Hindlimb muscle (tissue), 1 donor: Measurements from ENCODE around the gene WAPL. TPM values are rescaled to one million over a fixed set of nuclear protein-coding genes. Genes with fewer than 3 reads are reported as not detected.
"Not testable (repeated sequence)": the region's sequence is repeated elsewhere in the genome, so short reads cannot be mapped to it uniquely, and the experiment has no call there.

ENCODE experiments used
- DNase-seq: peaks from one replicate; pipeline ENCODE4 v3.0.0-alpha.2; 2013
- polyA plus RNA-seq: library from polyadenylated mRNA; unstranded; fragments of 120-200 nt; gene quantifications from one replicate; pipeline ENCODE4 v1.2.1, GENCODE V29; 2013; ENCODE audit not compliant: insufficient read length

Gene WAPL
- 28.9 TPM for polyA plus RNA-seq

DNA sequence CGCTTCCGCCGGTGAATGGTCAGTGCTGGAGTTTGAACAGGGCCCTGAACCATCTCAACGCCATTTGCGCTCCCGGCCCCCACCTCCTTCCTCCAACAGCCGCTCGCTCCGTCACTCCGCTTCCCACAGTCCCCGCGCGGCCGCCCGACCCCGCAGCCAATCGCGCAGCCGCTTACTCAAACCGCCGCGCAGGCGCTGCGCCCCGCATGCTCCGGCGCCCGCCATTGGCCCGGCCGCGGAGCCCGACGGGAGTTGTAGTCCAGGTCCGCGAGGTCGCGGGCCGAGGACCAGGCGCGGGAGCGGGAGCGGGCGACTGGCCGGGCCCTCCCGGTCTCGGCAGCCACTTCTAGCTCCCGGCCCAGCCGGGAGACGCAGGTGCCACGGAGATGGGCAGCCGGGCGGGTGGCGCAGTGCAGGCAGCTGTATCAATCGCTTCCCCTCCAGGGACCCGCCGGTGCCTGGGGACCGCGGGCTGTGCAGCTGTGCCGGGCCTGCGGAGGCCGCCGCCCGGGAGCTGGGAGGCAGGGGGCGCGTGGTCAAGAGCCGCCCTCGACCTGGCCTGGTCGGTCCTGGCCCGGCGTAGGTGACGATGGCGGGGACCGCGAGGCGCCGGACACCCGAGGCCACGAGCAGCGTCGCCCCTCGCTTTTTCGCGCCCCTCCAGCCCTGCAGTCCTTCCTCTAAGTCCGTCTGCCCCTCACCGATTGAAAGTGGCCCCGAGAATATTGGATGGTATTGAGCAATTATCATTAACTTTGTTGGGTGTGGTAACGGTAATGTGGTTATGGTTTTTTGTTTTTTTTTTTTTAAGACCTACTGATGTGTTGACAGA, at the start of gene WAPL:
TSS of gene WAPL (minus strand) at position 115 of the 832 bp plus-strand sequence. CDS start 3,723 bp downstream, outside the sequence.
- DNase-seq = peak; percentile 98

- no peak for DNase-seq
Measured at GRCh38 chr10:86569335-86569734, 47.7 kb upstream of the WAPL start.

DNA sequence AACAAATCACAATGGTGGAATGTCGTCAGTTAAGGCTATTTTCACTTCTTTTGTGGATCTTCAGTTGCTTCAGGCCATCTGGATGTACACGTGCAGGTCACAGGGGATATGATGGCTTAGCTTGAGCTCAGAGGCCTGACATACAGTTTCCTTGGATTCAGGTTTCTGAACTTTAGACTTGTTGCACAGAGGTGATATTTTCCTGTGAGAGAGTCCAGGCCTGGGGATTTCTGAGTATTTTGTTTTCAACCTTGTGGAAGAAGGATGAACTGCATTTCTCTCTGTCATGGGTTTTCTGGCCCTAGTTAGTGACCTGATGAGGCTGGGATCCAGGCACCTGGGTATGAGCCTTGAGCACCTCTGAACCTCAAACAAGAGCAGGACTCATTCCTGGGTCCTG, 44.9 kb upstream of the WAPL start:
- not testable (repeated sequence) for DNase-seq

- not testable (repeated sequence) for DNase-seq
Measured at GRCh38 chr10:86563338-86563737, 41.7 kb upstream of the WAPL start.

- DNase-seq = not testable (repeated sequence)
Measured at GRCh38 chr10:86558695-86559094, 37.1 kb upstream of the WAPL start.

- no peak for DNase-seq
Measured at GRCh38 chr10:86556933-86557649, 35.5 kb upstream of the WAPL start.

DNA sequence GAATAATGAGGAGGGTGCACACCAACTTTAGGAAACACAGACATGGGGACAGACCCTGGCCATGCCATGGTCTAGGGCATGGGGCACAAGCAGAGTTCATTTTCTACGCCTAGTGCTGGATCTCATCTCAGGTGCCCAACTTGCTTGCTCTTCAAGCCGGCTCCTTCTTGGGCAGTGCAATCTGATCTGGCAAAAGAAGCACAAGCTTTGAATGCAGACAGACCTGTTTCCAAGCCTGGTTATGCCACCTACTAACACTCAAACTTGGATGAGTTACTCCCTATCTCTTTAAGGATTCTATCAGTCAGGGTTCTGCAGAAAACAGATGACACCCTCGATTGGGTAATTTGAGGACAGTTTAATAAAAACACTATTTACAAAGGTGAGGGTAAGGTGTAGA, 34.9 kb upstream of the WAPL start:
- no peak for DNase-seq

- no peak for DNase-seq
Measured at GRCh38 chr10:86553639-86554038, 32.0 kb upstream of the WAPL start.

GRCh38 chr10:86553213-86553612, 31.6 kb upstream of the WAPL start:
- DNase-seq = no peak

DNA sequence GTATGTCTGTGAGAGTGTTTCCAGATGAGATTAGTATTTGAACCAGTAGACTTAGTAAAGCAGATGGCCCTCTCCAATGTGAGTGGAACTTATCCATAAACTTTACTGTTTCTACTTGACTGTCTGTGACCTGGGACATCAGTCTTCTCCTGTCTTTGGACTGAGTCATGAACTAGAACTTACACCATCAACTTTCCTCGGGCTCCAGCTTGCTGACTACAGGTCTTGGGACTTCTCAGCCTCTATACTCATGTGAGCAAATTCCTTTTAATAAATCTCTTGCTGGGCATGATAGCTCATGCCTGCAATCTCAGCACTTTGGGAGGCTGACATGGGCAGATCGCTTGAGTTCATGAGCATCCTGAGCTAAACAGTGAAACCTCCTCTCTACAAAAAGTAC, 25.7 kb upstream of the WAPL start:
- no peak for DNase-seq

DNA sequence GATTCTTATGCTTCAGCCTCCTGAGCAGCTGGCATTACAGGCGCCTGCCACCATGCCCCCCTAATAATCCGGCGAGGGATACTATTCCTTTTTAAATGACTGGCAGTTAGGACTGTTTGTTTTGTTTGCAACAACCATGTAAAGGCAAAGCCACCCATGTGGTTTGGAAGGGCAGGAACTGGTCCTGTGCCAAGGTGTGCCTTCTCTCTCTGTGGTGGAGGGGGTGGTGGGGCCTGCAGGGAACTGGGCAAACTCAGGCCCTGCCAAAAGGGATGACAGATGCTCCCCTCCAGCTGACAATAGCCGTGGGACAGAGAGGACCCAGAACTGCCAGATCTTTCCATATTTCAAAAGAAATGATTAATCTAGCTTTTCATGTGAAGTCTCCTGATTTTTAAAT, 23.5 kb upstream of the WAPL start:
- DNase-seq = no peak

DNA sequence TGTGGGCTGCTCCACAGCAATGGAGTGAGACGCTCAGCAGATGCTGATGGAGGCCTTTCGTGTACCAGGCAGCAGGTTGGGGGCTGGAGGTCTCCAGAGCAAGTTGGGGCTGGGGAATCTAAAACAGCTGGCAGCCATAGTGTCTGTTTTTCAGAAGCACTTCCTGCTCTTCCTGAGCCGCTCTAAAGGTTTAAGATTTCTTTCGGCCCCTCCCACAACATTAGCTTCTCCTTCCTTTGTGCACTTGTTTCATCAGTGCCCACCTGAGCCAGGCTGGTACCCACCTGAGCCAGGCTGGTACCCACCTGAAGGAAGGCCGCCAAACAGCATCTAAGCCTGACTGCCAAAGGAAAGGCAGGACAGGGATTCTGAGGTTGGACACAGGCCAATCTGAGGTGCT, 18.4 kb upstream of the WAPL start:
- no peak for DNase-seq

DNA sequence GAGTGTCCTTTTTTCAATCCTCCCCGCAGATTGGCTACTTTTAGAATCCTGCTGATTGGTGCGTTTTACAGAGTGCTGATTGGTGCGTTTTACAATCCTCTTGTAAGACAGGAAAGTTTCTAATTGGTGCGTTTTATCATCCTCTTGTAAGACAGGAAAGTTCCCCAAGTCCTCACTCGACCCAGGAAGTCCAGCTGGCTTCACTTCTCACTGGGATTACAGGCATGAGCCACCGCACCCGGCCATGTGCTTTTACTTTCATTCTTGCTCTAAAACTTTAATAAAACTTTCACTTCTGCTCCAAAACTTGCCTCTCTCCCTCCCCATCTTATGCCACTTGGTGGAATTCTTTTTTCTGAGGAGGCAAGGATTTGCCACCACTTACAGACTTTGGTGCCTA, 17.0 kb upstream of the WAPL start:
- no peak for DNase-seq

DNA sequence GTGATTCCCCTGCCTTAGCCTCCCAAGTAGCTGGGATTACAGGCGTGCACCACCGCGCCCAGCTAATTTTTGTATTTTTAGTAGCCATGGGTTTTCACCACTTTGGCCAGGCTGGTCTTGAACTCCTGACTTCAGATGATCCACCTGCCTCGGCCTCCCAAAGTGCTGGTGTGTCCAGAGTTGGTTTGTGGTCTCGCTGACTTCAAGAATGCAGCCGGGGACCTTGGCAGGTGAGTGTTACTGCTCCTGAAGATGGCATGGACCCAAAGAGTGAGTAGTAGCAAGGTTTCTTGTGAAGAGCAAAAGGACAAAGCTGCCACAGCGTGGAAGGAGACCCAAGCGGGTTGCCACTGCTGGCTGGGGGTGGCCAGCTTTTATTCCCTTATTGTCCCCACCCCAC, 16.4 kb upstream of the WAPL start:
- not testable (repeated sequence) for DNase-seq

DNA sequence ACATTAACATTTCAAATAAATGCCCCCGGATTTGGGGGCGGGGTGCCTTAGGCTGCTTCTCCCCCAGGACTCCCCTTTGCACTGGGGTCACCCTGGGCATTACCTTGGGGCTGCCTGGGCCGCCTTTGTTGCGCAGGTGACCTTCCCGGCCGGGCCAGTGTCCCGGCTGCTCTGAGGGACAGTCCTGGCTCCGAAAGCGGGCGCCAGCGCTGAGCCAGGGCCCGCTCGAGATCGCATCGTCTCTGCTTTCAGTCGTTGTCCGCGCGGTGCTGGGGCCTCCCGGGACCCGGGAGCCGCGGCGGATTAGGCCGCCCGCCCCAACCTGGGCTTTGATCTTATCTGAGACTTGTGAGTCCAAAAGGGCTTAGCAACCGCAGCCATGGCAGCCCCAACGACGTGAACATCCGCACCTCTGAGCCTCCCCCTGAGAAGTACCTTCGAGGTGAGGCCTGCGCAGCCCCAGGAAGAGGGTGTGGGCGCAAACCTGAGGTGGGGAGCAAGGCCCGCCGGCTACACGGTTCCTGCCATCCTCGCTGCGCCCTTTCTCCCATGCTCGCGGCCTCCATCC, 14.8 kb upstream of the WAPL start:
- no peak for DNase-seq

DNA sequence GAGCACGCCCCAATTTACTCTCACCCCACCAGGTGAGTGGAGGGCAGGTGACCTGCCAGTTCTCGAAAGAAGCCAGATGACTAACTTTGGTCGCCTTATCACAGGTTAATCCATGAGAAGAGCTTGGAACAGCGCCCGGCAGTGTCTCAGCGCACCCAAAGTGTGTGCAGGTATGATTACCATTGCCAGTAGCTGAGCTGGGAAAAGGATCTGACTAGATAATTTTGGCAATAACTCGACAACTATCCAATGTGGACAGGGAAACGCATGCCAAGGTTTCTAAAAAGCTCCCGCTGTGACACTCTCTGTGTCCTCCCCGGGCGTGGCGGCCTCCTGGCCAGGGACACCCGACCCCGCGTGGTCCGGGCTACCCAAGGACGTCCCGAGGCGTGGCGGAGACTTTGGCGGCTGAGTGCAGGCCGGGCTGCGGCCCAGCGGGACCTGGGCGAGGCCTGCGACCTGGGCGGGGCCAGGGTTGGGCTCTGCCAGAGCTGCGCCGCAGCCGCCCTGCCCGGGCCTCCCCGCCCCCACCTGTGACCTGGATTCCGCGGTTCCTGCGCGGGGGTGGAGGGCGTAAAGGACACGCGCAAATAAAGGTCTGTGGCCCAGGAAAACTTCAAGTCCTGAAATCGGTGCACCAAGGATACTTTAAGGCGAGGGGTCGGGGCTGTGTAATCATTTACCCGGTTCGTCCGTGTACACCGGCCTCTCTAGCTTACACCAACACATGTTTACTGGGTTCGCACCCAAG, 13.7 kb upstream of the WAPL start:
- peak; percentile 29 for DNase-seq

- DNase-seq = no peak
Measured at GRCh38 chr10:86533328-86533727, 11.7 kb upstream of the WAPL start.

GRCh38 chr10:86528736-86529135, 7.1 kb upstream of the WAPL start:
- DNase-seq = not testable (repeated sequence)

GRCh38 chr10:86526606-86527005, 5.0 kb upstream of the WAPL start:
- no peak for DNase-seq

- not testable (repeated sequence) for DNase-seq
Measured at GRCh38 chr10:86525713-86526112, 4.1 kb upstream of the WAPL start.

- no peak for DNase-seq
Measured at GRCh38 chr10:86524225-86524962, 2.8 kb upstream of the WAPL start.

DNA sequence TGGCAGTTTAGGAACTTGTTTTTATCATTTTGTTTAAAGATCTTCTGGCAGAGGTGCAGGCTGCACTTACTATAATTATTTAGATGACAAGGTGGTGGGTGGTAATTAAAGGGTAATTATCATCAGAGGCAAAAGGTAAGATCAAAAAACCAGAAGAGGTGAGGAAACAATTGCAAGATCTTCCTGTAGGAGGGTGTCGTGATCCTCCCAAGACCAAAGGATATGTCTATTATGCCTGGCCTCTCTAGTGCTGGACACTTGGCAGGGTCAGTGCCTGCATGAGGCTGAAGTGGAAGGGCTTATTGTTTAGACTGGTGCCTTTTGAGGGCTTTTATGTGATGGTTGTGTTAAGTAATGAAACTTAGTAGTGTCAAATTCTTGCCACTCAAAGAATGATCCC, 1.8 kb upstream of the WAPL start:
- DNase-seq = no peak
